ENCODE measurements around the gene AGPAT2.
"Not testable (repeated sequence)": the region's sequence is repeated elsewhere in the genome, so short reads cannot be mapped to it uniquely, and the experiment has no call there.

Gene AGPAT2

GRCh38 chr9:136718345-136719194 is 31.3 kb upstream of the AGPAT2 start:
- H3K9ac ChIP-seq (ENCODE audit: low read depth, low read length), result no peak overlapping the region
- H3K27me3 ChIP-seq (ENCODE audit: control insufficient read depth, insufficient read depth, low read length), result no peaks in the 10 kb centered on the region
- H3K36me3 ChIP-seq (ENCODE audit: control insufficient read depth, insufficient read depth, low read length), result peaks cover 37% of the 10 kb centered on the region
- no peaks in the 10 kb centered on the region for H3K4me1 ChIP-seq (ENCODE audit: control insufficient read depth, insufficient read depth, low read length)
- no peak overlapping the region for H3K4me3 ChIP-seq (ENCODE audit: low read depth, low read length)
- H3K9me3 ChIP-seq (ENCODE audit: control insufficient read depth, insufficient read depth, low read length), result no peaks in the 10 kb centered on the region

GRCh38 chr9:136717399-136717798 is 30.1 kb upstream of the AGPAT2 start:
- H3K4me3 ChIP-seq (ENCODE audit: low read depth, low read length), result no peak overlapping the region
- H3K36me3 ChIP-seq (ENCODE audit: control insufficient read depth, insufficient read depth, low read length), result peaks cover 25% of the 10 kb centered on the region
- H3K4me1 ChIP-seq (ENCODE audit: control insufficient read depth, insufficient read depth, low read length), result no peaks in the 10 kb centered on the region
- H3K9me3 ChIP-seq (ENCODE audit: control insufficient read depth, insufficient read depth, low read length), result no peaks in the 10 kb centered on the region
- H3K9ac ChIP-seq (ENCODE audit: low read depth, low read length), result no peak overlapping the region
- no peaks in the 10 kb centered on the region for H3K27me3 ChIP-seq (ENCODE audit: control insufficient read depth, insufficient read depth, low read length)

- peaks cover 16% of the 10 kb centered on the region for H3K36me3 ChIP-seq (ENCODE audit: control insufficient read depth, insufficient read depth, low read length)
- H3K27me3 ChIP-seq (ENCODE audit: control insufficient read depth, insufficient read depth, low read length), result peaks cover 5% of the 10 kb centered on the region
- H3K9me3 ChIP-seq (ENCODE audit: control insufficient read depth, insufficient read depth, low read length), result no peaks in the 10 kb centered on the region
- H3K4me3 ChIP-seq (ENCODE audit: low read depth, low read length), result no peak overlapping the region
- no peaks in the 10 kb centered on the region for H3K4me1 ChIP-seq (ENCODE audit: control insufficient read depth, insufficient read depth, low read length)
- no peak overlapping the region for H3K9ac ChIP-seq (ENCODE audit: low read depth, low read length)
Measured at GRCh38 chr9:136714893-136715274, 27.6 kb upstream of the AGPAT2 start.

- Histone ChIP-seq H3K9ac (ENCODE audit: low read depth, low read length) (peak overlapping the region; percentile 60), H3K4me3 (ENCODE audit: low read depth, low read length) (no peak overlapping the region), H3K9me3 (ENCODE audit: control insufficient read depth, insufficient read depth, low read length) (no peaks in the 10 kb centered on the region), H3K27me3 (ENCODE audit: control insufficient read depth, insufficient read depth, low read length) (peaks cover 5% of the 10 kb centered on the region), H3K36me3 (ENCODE audit: control insufficient read depth, insufficient read depth, low read length) (peaks cover 16% of the 10 kb centered on the region), H3K4me1 (ENCODE audit: control insufficient read depth, insufficient read depth, low read length) (no peaks in the 10 kb centered on the region)
Measured at GRCh38 chr9:136714096-136714892, 27.0 kb upstream of the AGPAT2 start.

GRCh38 chr9:136713550-136713949 is 26.3 kb upstream of the AGPAT2 start:
- H3K27me3 ChIP-seq (ENCODE audit: control insufficient read depth, insufficient read depth, low read length), result peaks cover 5% of the 10 kb centered on the region
- H3K36me3 ChIP-seq (ENCODE audit: control insufficient read depth, insufficient read depth, low read length), result peaks cover 16% of the 10 kb centered on the region
- H3K9ac ChIP-seq (ENCODE audit: low read depth, low read length), result peak overlapping the region; percentile 60
- H3K4me3 ChIP-seq (ENCODE audit: low read depth, low read length), result peak overlapping the region; percentile 54
- no peaks in the 10 kb centered on the region for H3K9me3 ChIP-seq (ENCODE audit: control insufficient read depth, insufficient read depth, low read length)
- no peaks in the 10 kb centered on the region for H3K4me1 ChIP-seq (ENCODE audit: control insufficient read depth, insufficient read depth, low read length)

GRCh38 chr9:136712690-136713544 is 25.7 kb upstream of the AGPAT2 start:
- Histone ChIP-seq H3K36me3 (ENCODE audit: control insufficient read depth, insufficient read depth, low read length) (peaks cover 12% of the 10 kb centered on the region), H3K4me1 (ENCODE audit: control insufficient read depth, insufficient read depth, low read length) (no peaks in the 10 kb centered on the region), H3K27me3 (ENCODE audit: control insufficient read depth, insufficient read depth, low read length) (peaks cover 5% of the 10 kb centered on the region), H3K4me3 (ENCODE audit: low read depth, low read length) (peak overlapping the region; percentile 54), H3K9me3 (ENCODE audit: control insufficient read depth, insufficient read depth, low read length) (no peaks in the 10 kb centered on the region), H3K9ac (ENCODE audit: low read depth, low read length) (peak overlapping the region; percentile 60)

- H3K36me3 ChIP-seq (ENCODE audit: control insufficient read depth, insufficient read depth, low read length), result peaks cover 12% of the 10 kb centered on the region
- peak within 1 kb of the TSS; percentile 77 for H3K4me3 ChIP-seq (ENCODE audit: low read depth, low read length)
- H3K4me1 ChIP-seq (ENCODE audit: control insufficient read depth, insufficient read depth, low read length), result no peaks in the 10 kb centered on the region
- H3K9ac ChIP-seq (ENCODE audit: low read depth, low read length), result peak within 1 kb of the TSS; percentile 60
- H3K9me3 ChIP-seq (ENCODE audit: control insufficient read depth, insufficient read depth, low read length), result no peaks in the 10 kb centered on the region
- H3K27me3 ChIP-seq (ENCODE audit: control insufficient read depth, insufficient read depth, low read length), result peaks cover 5% of the 10 kb centered on the region
Measured at GRCh38 chr9:136711751-136712689, 24.8 kb upstream of the AGPAT2 start, which contains the start of gene DIPK1B. Gene DIPK1B, plus strand, starts transcription at chr9:136712572. Its CDS starts 94 bp downstream, at chr9:136712666.

- not testable (repeated sequence) for H3K4me1 ChIP-seq (ENCODE audit: control insufficient read depth, insufficient read depth, low read length); H3K27me3 ChIP-seq (ENCODE audit: control insufficient read depth, insufficient read depth, low read length); H3K9me3 ChIP-seq (ENCODE audit: control insufficient read depth, insufficient read depth, low read length); H3K9ac ChIP-seq (ENCODE audit: low read depth, low read length)
- Histone ChIP-seq H3K4me3 (ENCODE audit: low read depth, low read length) (peak overlapping the region; percentile 77), H3K36me3 (ENCODE audit: control insufficient read depth, insufficient read depth, low read length) (peaks cover 12% of the 10 kb centered on the region)
Measured at GRCh38 chr9:136711219-136711648, 24.0 kb upstream of the AGPAT2 start.

GRCh38 chr9:136710543-136710942 is 23.3 kb upstream of the AGPAT2 start:
- no peak overlapping the region for H3K4me3 ChIP-seq (ENCODE audit: low read depth, low read length)
- H3K36me3 ChIP-seq (ENCODE audit: control insufficient read depth, insufficient read depth, low read length), result peaks cover 12% of the 10 kb centered on the region
- H3K9me3 ChIP-seq (ENCODE audit: control insufficient read depth, insufficient read depth, low read length), result no peaks in the 10 kb centered on the region
- peaks cover 5% of the 10 kb centered on the region for H3K27me3 ChIP-seq (ENCODE audit: control insufficient read depth, insufficient read depth, low read length)
- H3K4me1 ChIP-seq (ENCODE audit: control insufficient read depth, insufficient read depth, low read length), result no peaks in the 10 kb centered on the region
- no peak overlapping the region for H3K9ac ChIP-seq (ENCODE audit: low read depth, low read length)

GRCh38 chr9:136709454-136710109 is 22.3 kb upstream of the AGPAT2 start:
- no peak overlapping the region for H3K4me3 ChIP-seq (ENCODE audit: low read depth, low read length)
- peaks cover 8% of the 10 kb centered on the region for H3K36me3 ChIP-seq (ENCODE audit: control insufficient read depth, insufficient read depth, low read length)
- H3K9me3 ChIP-seq (ENCODE audit: control insufficient read depth, insufficient read depth, low read length), result no peaks in the 10 kb centered on the region
- H3K4me1 ChIP-seq (ENCODE audit: control insufficient read depth, insufficient read depth, low read length), result no peaks in the 10 kb centered on the region
- no peak overlapping the region for H3K9ac ChIP-seq (ENCODE audit: low read depth, low read length)
- H3K27me3 ChIP-seq (ENCODE audit: control insufficient read depth, insufficient read depth, low read length), result peaks cover 5% of the 10 kb centered on the region
